Measurements from ENCODE around the gene PCBP3.
"Not testable (repeated sequence)": the region's sequence is repeated elsewhere in the genome, so short reads cannot be mapped to it uniquely, and the experiment has no call there.

PCBP3 gene

GRCh38 chr21:45943630-45944540 is 300.4 kb downstream of the PCBP3 start:
- no peak for DNase-seq (ENCODE audit: low read depth in 2 of 2)

- no peak for DNase-seq (ENCODE audit: low read depth in 2 of 2)
Observed at GRCh38 chr21:45944601-45945000, 301.1 kb downstream of the PCBP3 start.

- no peak for DNase-seq (ENCODE audit: low read depth in 2 of 2)
Observed at GRCh38 chr21:45945066-45945867, 301.7 kb downstream of the PCBP3 start.

GRCh38 chr21:45945868-45946210 is 302.3 kb downstream of the PCBP3 start:
- DNase-seq (ENCODE audit: low read depth in 2 of 2), result no peak

- DNase-seq (ENCODE audit: low read depth in 2 of 2), result no peak
Observed at GRCh38 chr21:45947296-45947695, 303.8 kb downstream of the PCBP3 start.

- no peak for DNase-seq (ENCODE audit: low read depth in 2 of 2)
Observed at GRCh38 chr21:45947716-45948255, 304.3 kb downstream of the PCBP3 start.

- no peak for DNase-seq (ENCODE audit: low read depth in 2 of 2)
Observed at GRCh38 chr21:45948576-45949141, 305.1 kb downstream of the PCBP3 start.

- DNase-seq (ENCODE audit: low read depth in 2 of 2), result no peak
Observed at GRCh38 chr21:45949928-45950739, 306.6 kb downstream of the PCBP3 start.

- DNase-seq (ENCODE audit: low read depth in 2 of 2), result no peak
Observed at GRCh38 chr21:45950740-45951515, 307.4 kb downstream of the PCBP3 start.

GRCh38 chr21:45951676-45952075 is 308.2 kb downstream of the PCBP3 start:
- no peak for DNase-seq (ENCODE audit: low read depth in 2 of 2)

GRCh38 chr21:45952527-45952926 is 309.0 kb downstream of the PCBP3 start:
- DNase-seq (ENCODE audit: low read depth in 2 of 2), result not testable (repeated sequence)

- no peak for DNase-seq (ENCODE audit: low read depth in 2 of 2)
Observed at GRCh38 chr21:45952974-45953373, 309.4 kb downstream of the PCBP3 start.

GRCh38 chr21:45954261-45954660 is 310.7 kb downstream of the PCBP3 start:
- no peak for DNase-seq (ENCODE audit: low read depth in 2 of 2)

GRCh38 chr21:45954921-45955320 is 311.4 kb downstream of the PCBP3 start:
- DNase-seq (ENCODE audit: low read depth in 2 of 2), result no peak

- no peak for DNase-seq (ENCODE audit: low read depth in 2 of 2)
Observed at GRCh38 chr21:45957551-45957950, 314.0 kb downstream of the PCBP3 start.

GRCh38 chr21:45957981-45958600 is 314.6 kb downstream of the PCBP3 start:
- no peak for DNase-seq (ENCODE audit: low read depth in 2 of 2)

GRCh38 chr21:45959182-45959581 is 315.7 kb downstream of the PCBP3 start:
- DNase-seq (ENCODE audit: low read depth in 2 of 2), result no peak

GRCh38 chr21:45959779-45960390 is 316.4 kb downstream of the PCBP3 start:
- no peak for DNase-seq (ENCODE audit: low read depth in 2 of 2)

GRCh38 chr21:45961408-45961807 is 317.9 kb downstream of the PCBP3 start:
- not testable (repeated sequence) for DNase-seq (ENCODE audit: low read depth in 2 of 2)

Data from stimulated activated CD8-positive, alpha-beta memory T cell treated with anti-CD3 and anti-CD28 coated beads, Interleukin-2, amount 100 ng/mL, for 1 hour (primary cell).